Stimulated activated naive CD4-positive, alpha-beta T cell treated with Interleukin-2 at 50 U/mL for 16 hours (primary cell): ENCODE measurements around the gene PNPLA2.
A peak's percentile ranks its signal among the peaks of the same experiment; 100 is the strongest.

Source experiments
- DNase-seq: peaks from one replicate; lab custom pipeline; 2025; lab: John Stamatoyannopoulos, UW

The PNPLA2 gene

DNA sequence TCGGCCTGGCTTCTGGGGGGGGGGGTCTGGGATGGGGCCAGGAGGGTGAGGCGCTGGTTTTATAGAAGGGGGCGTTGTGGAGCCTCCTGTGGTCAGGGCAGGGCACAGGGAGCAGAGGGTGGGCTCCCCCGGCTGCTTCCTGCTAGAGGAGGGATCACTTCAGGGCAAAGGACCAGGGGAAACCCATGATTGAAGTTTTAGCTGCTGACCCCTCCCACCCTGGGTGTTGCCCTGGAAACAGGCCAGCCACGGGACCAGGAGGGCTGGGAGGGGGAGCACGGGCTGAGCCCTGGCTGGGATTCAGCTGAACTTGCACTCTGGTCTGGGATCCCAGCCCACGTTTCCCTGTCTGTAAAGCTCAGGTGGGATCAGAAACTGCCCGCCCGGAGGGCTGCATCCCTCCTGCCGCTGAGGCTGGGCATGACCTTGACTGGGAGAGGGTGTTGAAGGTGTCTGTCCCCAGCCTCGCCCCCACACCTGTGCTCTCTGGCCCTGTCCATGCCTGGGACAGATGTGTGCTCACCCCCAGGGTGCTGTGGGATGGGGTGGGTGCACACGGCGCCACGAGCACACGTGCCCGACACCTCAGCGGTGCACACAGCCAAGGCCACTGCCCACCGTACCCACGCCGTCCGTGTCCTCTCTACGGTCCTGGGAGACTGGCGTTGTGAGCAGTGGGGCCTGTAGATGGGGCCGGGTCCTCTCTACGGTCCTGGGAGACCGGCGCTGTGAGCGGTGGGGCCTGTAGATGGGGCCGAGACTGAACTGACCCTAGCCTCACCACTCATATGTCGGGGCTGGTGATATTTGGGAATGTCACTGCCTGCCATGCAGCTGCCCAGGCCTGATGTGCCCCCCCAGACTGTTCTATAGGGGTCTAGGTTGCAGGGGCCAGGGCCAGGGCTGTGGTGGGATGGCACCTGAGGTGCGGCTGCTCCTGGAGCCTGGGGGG is 26.3 kb downstream of the PNPLA2 start:
- DNase-seq, result no peak

DNA sequence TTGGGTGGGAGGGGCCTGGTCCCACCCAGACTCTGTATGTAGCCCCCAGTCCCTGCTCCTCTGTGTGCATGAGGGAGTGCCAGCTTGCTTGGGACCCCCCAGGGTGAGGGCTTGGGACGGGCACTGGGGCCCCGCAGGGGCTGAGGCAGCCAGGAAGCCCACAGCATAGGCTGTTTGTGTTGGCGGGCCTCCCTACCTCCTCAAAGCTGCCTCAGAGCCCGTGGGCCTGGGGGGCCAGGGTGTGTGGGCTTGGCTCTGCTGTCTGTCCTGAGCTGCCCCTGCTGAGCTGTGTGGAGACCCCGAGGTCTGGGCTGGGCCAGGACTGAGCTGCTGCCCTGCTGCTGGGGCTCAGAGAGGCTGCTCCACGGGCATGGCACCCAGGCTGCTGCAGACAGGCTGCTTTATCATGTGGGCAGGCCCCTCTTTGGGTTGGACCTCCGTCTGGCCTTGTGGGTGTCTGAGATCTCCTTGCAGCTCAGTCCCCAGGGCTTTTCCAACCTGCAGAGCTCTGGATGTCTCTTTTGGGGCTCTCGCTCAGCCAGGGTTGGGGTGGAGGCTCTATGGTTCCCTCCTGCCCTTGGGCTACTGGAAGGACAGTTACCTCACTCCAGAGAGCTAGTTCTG is 27.3 kb downstream of the PNPLA2 start:
- no peak for DNase-seq

DNA sequence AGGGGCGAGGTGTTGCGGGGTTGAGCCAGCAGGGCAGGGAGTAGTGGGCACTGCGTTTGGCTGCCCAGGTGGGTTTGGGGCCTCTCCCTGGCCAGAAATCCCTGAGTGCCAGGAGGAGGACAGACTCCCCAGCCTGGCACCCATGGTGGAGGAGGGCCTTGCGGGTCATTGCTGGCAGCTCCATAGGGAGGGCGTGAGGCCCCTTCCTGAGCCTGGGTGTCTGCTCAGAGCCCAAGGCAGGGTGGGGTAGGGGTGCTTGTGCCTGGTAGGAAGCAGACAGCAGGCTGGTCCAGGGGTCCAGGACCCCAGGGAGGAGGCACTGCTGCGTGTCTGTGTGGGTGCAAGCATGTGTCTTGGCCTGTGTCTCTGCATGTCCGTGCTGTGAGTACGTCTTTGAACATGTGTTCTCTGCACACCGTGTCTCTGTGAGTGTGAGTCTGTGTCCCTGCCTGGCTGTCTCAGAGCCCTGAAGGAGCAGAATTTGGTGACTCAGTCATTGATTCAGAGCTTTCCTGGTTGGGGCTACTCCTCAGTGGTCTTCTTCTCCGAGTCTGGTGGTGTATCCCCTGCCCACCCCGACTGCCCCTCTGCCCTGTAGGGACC is 27.9 kb downstream of the PNPLA2 start:
- no peak for DNase-seq

DNA sequence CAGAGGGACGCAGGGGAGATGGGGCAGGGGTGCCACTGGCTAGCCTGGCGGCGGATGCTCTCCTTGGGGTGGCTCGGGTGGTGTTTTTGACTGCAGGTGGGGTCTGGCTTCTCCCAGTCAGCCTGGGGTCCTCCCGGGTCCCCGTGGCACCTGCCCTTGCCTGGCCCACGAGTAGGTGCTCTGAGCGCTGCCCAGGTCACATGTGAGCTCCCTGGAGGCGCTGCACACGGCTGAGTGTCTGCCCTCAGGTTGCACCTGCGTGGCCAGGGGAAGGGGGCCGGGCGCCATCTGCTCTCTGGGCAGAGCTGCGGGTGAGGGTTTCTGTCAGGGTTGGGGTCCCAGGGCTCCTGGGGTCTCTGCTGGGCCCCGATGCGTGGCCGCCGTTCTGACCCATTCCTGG is 29.2 kb downstream of the PNPLA2 start:
- DNase-seq, result no peak

DNA sequence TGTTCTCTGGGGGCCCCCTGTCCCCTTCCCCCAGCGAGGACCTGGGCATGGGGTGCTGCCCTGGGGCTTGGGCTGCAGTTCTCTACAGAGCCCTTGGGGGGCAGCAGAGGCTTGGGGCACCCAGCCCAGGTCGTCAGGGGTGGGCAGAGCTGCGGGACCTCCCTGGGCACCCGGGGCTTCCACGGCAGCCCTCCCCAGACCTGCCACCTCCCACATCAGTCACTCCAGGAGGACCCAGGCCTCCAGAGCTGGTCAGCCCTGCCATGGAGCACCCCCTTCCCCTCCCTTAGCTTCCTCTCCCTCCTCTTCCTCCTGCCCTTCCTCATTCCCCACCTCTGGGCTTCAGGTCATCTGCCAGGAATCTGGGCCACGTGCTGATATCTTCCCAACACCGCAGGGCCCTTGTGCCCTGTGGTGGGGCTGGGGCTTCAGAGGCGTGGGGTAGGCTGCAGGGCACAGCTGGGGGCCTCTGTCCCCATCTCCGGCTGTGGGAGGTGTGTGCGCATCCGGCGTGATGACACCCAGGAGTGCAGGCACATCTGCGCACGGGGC is 29.7 kb downstream of the PNPLA2 start:
- peak; percentile 54 for DNase-seq

DNA sequence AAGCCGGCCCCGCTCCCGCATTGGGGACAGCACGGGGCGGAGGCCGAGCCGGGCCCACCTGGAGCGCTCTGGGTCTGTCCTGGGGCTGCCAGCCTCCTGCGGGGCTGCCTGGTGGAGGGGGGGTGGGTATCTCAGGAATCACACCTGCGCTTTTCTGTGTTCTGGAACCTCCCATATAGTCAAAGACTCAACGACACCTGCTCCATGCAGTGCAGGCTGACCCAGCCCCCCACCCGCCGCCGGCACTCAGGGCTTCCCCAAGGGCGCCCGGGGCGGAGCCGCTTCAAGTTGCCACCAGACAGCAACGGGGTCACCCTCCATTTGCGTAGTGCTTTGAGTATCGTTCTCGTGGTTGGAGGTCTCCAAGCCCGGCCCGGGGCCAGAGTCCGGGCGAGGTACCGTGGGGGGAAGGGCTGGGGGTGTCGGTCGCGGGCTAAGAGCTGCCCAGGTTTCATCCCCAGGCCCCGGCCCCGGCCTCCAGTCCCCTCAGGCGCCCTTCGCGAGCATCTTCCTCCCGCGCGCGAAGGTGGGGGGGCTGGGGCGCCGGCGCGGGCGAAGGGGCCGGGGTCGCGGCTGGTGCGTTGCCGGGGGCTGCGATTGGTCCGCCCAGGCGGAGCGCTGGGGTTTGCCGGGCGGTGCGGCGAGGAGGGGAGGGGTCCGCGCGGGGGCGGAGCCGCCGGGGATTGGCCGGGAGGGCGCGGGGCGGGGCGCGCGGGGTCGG is 30.6 kb downstream of the PNPLA2 start:
- peak; percentile 19 for DNase-seq

DNA sequence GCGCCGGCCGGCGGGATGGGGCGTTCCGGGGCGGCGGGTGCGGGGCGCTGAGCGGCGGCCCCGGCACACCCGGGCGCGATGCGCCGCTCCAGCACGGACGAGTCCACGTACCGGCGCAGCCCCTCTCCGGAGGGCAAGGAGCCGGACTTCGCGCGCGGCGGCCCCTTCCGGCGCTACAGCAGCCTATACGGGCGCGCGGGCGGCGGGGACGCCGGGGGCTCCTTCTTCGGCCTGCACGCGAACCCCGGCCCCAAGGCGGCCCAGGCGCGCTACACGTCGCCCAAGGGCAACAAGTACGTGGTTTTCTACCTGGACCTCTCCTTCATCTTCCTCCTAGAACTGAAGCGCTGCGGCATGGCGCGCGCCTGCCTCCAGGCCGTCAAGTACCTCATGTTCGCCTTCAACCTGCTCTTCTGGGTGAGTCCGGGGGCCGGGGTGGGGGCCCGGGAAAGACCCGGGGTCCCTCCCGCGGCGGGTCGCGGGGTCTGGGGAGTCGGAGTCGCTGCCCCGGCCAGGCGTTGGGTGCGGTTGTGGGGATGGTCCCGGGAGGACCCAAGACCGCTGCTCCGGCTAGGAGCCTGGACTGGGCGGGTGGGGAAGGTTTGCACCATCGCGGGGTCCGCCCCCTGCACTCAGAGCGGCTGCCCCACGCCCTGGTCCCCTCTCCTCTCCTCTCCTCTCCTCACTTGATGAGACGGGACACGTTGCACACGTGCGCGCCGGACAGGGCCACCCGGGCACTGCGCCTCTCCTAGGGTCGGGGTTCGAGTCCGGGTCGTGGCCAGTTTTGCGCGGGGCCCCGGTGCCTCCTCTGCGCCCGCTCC is 31.4 kb downstream of the PNPLA2 start:
- DNase-seq, result no peak

DNA sequence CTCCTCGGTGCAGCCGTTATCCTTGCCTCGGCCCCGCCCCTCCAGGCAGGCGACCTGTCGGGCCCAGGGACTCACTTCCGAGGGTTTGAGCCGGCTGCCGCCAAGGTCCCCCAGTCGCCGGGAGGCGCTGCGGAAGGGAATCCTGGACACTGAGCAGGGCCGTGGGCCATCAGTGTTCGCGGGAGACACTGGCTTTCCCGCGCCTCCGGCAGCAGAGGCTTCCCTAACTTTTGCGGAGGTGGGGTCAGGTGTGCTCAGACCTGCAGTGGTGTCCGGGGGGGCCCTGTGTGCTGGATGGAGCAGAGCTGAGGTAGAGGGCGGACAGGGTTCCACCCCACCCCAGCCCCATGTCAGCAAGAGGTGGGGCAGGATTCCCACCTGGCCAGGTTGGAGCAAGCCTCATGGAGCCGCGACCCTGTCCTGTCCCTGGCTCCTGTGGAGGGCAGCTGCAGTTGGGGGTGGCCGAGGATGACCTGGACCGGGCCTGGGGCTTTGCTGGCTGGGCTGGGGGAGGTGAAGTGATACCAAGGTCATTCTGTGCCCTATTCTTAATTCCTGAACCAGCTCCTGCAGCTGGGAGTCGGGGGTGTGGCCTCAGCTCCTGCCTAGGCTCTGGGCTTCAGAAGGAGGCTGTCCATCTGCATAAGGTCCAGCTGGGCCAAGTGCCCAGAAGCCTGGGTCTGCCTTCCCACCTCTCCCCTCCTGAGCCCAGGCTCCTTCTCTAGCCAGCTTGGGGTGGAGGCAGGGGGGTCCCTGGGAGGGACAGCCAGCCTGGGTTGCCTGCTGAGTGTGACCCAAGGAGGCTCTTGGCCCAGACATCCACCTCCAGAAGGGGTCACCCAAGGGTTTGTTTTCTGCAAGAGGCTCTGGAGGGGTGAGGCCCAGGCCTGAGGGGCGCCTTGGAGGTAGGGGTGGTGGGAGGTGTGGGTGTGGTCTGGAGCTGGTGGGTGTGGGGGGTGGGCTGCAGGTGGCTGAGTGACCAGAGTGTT is 32.4 kb downstream of the PNPLA2 start:
- DNase-seq, result no peak

DNA sequence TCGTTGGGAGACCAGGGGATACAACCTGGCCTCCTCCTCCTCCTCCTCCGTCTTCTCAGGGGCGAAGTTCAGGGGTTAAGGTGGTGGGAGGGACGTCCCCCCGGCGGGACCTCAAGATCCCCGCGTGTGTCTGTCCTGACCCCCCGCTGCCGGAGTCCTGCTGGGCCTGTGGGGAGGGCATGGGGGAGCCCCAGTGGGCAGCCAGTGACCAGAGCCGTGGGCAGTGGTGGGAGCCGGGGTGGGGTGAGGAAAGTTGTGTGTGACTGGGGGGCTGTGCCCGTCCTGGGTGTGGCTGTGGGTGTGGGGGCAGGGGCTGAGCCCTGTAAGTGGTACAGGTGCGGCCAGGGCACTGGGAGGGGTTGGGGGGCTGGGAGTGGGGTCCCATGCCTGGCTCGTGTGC is 34.0 kb downstream of the PNPLA2 start:
- DNase-seq, result no peak

DNA sequence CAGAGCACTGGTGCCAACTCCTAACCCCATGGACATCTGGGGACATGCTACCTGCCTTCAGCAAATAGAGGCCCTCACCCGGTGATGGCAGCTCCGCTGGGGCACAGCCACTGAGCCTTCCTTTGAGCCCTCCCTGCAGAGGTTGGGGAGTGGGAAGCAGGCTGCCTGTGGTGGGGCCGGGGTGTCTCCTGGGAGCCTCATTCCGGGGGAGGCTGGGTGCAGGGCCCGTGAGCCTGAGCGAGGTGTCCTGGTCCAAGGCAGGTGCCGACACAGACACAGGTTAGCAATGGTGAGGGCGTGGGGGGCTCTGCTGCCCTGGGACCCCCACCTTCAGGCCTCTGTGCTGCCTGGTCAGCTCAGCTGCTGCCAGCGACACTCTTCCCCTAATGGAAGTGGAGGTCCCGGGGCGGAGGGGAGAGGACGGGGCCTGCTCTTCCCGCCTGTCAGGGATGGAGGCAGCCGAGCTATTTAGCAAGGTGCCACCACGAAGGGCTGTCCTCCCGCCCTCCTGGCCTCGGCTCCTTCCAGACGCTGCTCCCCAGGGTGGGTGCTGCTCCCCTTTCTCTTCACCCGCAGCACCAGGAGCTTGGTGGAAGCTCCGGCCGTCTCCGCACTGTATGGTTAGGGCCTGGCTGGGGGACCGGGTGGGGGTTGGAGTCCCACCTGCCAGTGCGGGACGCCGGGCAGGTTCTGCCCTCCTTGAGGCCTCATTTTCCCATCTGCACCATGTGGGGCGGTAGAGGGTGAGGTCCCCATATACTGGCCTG is 35.2 kb downstream of the PNPLA2 start:
- DNase-seq, result no peak

DNA sequence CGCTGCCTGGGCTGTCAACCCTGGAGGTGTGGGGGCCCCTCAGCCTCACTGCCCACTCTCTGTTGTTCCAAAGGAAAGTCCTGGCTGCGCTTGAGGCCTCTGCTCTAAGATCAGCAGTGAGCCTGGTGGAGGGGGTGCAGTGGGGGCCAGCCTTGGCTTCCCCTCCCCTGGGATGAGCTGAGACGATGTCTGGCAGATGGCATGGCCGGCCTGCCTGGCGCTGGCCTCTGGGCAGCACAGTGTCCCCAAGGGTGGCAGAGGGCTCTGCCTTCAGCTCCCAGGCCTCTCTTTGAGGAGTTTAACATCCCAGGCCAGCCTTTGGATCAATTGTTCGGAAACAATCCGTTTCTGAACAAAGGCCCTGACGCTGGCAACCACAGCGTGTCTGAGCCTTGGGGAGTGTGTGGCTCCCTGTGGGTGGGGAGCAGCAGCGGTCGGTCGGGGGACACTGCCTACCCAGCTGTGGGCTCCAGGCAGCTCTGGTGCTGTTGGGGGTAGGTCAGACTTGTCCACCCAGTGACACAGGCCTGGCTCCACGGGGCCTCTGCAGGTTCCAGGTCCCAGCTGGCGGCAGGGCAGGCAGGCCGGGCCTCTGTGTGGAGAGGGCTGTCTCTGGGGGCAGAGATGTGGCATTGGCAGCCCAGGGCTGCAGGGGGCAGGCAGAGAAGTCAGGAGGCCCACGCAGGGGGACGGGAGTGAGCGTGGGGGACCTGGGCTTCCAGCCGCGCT is 36.1 kb downstream of the PNPLA2 start:
- DNase-seq, result no peak

DNA sequence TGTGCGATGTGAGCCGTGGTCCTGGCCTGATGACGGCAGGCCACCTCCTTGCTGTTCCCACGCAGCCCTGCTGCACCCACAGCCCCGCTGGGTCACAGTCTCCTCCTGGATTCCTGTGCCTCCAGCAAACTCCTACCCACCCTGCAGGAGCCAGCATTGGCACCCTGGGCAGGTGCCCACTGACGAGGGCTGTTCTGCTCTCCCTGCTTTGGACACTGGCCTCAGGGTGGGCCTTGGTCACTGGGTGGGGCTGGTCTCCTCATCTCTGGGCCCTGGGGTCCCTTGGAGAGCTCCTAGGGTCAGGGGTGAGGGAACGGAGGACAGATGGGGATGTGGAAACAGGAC is 36.6 kb downstream of the PNPLA2 start:
- no peak for DNase-seq

DNA sequence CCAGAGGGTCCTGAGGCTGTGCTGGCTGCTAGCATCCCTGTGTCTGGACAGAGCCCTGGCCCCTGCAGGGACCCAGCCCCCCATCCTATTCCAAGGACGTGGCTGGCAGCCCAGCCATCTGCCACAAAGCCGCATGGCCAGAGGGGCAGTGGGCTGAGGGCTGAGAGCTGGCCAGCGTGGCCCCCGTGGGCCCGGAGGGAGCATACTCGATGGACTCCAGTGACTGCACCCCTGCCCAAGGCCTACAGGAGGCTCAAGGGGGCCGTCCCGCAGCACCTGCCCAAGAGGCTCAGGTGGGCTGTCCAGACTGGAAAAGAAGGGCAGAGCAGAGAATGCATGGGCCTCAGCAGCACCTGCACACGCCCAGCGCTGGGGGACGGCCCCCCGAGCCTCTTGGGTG is 37.1 kb downstream of the PNPLA2 start:
- no peak for DNase-seq

DNA sequence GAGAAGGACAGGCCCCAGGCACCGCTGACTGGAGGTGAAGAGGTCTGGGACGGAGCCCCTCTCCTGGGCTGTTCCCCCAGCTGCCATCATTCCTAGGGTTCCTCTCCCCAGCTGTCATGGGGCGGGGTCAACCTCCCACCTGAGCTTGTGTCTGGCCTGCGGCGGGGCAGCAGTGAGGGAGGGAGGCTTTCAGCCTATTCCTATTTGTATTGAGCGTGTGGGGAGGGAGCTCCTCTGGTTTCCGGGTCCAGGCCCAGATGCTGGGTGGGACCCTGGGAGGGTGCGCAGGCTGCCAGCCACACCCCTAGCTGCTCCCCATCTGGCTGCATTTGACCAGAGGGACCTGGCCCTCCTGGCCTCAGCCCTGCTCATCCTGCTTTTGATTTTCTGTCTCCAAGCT is 37.7 kb downstream of the PNPLA2 start:
- no peak for DNase-seq

DNA sequence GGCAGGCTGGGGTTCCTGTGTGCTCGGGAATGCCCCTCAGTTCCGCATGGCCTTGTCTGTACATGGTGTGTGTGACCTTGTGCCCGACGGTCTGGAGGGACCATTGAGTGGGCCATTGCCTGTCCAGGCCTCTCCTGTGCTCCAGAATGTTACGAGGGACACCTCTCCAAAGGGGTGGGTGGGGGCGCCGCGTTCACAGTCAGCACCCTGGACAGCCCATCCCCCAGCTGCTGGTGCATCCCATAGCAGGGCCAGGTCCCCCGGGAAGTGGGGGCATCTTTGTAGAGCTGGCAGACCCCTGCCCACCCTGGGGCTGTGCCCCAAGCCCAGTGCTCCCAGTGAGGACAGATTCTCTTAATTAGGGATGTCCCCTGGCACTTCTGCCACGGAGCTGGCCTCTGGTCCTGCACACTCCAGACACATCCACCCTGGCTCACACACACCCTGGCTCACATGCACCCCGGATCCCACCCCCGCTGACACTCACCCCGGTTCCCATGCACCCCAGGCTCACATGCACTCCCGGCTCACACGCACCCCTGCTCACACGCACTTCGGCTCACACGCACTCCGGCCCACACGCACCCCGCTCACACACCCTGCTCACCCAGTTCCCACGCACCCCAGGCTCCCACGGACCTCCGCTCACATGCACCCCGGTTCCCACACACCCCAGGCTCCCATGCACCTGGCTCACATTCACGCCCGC is 39.5 kb downstream of the PNPLA2 start:
- no peak for DNase-seq

DNA sequence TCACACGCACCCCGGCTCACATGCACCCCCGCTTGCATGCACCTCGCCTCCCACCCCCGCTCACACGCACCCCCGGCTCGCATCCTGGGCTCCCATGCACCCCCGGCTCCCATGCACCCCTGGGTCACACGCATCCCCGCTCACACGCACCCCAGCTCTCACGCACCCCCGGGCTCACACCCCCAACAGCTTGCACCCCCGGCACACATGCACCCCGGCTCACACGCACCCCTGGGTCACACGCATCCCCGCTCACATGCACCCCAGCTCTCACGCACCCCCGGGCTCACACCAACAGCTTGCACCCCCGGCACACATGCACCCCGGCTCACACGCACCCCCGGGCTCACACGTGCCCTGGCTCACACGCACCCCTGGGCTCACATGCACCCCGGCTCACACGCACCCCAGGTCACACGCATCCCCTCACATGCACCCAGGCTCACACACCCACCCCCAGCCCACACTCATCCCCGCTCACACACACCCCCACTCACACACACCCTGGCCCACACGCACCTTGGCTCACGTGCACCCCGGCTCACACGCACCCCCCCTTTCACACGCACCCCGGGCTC is 40.1 kb downstream of the PNPLA2 start:
- no peak for DNase-seq

DNA sequence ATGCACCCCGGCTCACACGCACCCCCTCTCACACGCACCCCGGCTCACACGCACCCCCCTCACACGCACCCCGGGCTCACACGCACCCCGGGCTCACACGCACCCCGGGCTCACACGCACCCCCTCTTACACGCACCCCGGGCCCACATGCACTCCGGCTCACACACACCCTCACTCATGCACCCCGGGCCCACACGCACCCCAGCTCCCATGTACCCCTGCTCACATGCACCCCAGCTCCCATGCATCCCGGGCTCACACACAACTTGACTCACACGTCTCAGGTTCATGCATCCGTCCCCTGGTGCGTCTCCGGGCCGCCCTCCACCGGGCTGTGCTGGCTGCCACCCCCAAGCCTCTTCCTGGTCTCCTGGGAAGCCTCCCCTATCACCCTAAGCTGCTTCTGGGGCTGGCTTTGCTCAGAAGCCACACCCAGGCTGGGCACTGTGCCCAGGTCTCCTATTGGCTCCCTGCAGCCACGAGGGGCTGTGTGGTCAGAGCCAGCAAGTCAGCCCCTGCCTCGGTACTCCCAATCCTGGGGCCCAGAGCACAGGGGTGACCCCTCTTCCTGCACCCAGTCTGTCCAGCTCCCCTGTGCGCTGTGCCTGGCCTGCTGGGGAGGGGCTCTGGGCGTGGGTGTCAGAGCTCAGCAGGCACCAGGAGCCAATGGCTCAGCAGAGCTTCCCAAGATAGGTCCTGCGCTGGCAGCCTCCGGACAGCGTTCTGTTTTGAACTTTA is 40.8 kb downstream of the PNPLA2 start:
- DNase-seq, result no peak
